Measurements from ENCODE around the gene RABGAP1. TPM values are rescaled to one million over a fixed set of nuclear protein-coding genes. Genes with fewer than 3 reads are reported as not detected.

Gene RABGAP1
- total RNA-seq, 1 donor from 2014 or later: 44.7 TPM

GRCh38 chr9:123102375-123103113 is 161.7 kb downstream of the RABGAP1 start:
- Histone ChIP-seq H3K9me3 (ENCODE audit: insufficient read depth, low read depth, low read length) (no peaks in the 10 kb centered on the region), H4K20me1 (ENCODE audit: insufficient read depth, low read length) (peaks cover 17% of the 10 kb centered on the region), H3K4me1 (ENCODE audit: insufficient read depth, low read length) (no peaks in the 10 kb centered on the region), H3K27ac (ENCODE audit: low read depth, low read length) (no peak overlapping the region), H3K4me3 (ENCODE audit: insufficient read depth, low read depth, low read length) (no peak overlapping the region), H3K36me3 (ENCODE audit: insufficient read depth, low read length) (peaks cover 36% of the 10 kb centered on the region), H3K4me2 (ENCODE audit: low read length) (no peak overlapping the region), H3K9ac (ENCODE audit: low read length) (no peak overlapping the region), H2AFZ (ENCODE audit: low read depth, low read length) (no peak overlapping the region), H3K79me2 (ENCODE audit: insufficient read depth, low read length) (no peaks in the 10 kb centered on the region), H3K27me3 (ENCODE audit: insufficient read depth, low read length) (no peaks in the 10 kb centered on the region)
- Mint-ChIP-seq H3K36me3 (ENCODE audit: low read depth, unreplicated experiment) (peaks cover 19% of the 10 kb centered on the region), H3K27ac (ENCODE audit: unreplicated experiment) (no peak overlapping the region), H3K4me1 (ENCODE audit: low read depth, unreplicated experiment) (peaks cover 14% of the 10 kb centered on the region), H3K27me3 (ENCODE audit: low read depth, unreplicated experiment) (no peaks in the 10 kb centered on the region), H3K4me3 (ENCODE audit: unreplicated experiment) (no peak overlapping the region), H3K9me3 (ENCODE audit: unreplicated experiment) (no peaks in the 10 kb centered on the region)
- TF ChIP-seq EZH2 (IDR thresholded peaks at IDR 0.05; ENCODE audit: insufficient read depth, low read length) (no peak), CTCF (IDR thresholded peaks at IDR 0.05; ENCODE audit: insufficient read depth, low read depth, low read length) (peak; percentile 35)
- FAIRE-seq: no peak
- DNase-seq (ENCODE audit: low read depth): peak; percentile 2

GRCh38 chr9:123104807-123105206 is 164.0 kb downstream of the RABGAP1 start:
- no peak for FAIRE-seq
- H3K36me3 Mint-ChIP-seq (ENCODE audit: low read depth, unreplicated experiment): peaks cover 18% of the 10 kb centered on the region

More at GRCh38 chr9:123104807-123105206, 164.0 kb downstream of the RABGAP1 start:
- Histone ChIP-seq H4K20me1 (ENCODE audit: insufficient read depth, low read length) (peaks cover 19% of the 10 kb centered on the region), H3K4me1 (ENCODE audit: insufficient read depth, low read length) (no peaks in the 10 kb centered on the region), H3K4me3 (ENCODE audit: insufficient read depth, low read depth, low read length) (no peak overlapping the region), H3K4me2 (ENCODE audit: low read length) (no peak overlapping the region), H3K79me2 (ENCODE audit: insufficient read depth, low read length) (no peaks in the 10 kb centered on the region), H3K9me3 (ENCODE audit: insufficient read depth, low read depth, low read length) (no peaks in the 10 kb centered on the region), H3K27ac (ENCODE audit: low read depth, low read length) (no peak overlapping the region), H3K27me3 (ENCODE audit: insufficient read depth, low read length) (no peaks in the 10 kb centered on the region), H3K9ac (ENCODE audit: low read length) (no peak overlapping the region), H3K36me3 (ENCODE audit: insufficient read depth, low read length) (peaks cover 20% of the 10 kb centered on the region), H2AFZ (ENCODE audit: low read depth, low read length) (no peak overlapping the region)
- H3K27ac Mint-ChIP-seq (ENCODE audit: unreplicated experiment): no peak overlapping the region
- H3K27me3 Mint-ChIP-seq (ENCODE audit: low read depth, unreplicated experiment): no peaks in the 10 kb centered on the region
- no peak for TF ChIP-seq CTCF (IDR thresholded peaks at IDR 0.05; ENCODE audit: insufficient read depth, low read depth, low read length)
- TF ChIP-seq EZH2 (IDR thresholded peaks at IDR 0.05; ENCODE audit: insufficient read depth, low read length): no peak
- no peak for DNase-seq (ENCODE audit: low read depth)
- peaks cover 10% of the 10 kb centered on the region for H3K4me1 Mint-ChIP-seq (ENCODE audit: low read depth, unreplicated experiment)
- H3K4me3 Mint-ChIP-seq (ENCODE audit: unreplicated experiment): no peak overlapping the region
- no peaks in the 10 kb centered on the region for H3K9me3 Mint-ChIP-seq (ENCODE audit: unreplicated experiment)

All from astrocyte (in vitro differentiated cells and primary cell).